GM19193 (cell line): Measurements from ENCODE around the gene ZC3H12A.
A peak's percentile ranks its signal among the peaks of the same experiment; 100 is the strongest.

Experiments
- POLR2A ChIP-seq: IDR thresholded peaks from 4 replicates; pipeline ENCODE4 v1.6.1; 2011; ENCODE audit not compliant: insufficient read depth, insufficient read length; ENCODE audit errors: extremely low read depth

ZC3H12A gene

GRCh38 chr1:37480125-37480466, 5.7 kb downstream of the ZC3H12A start:
- TF ChIP-seq POLR2A: no peak

- no peak for TF ChIP-seq POLR2A
These were observed 6.4 kb downstream of the ZC3H12A start for GRCh38 chr1:37480581-37481288.

- TF ChIP-seq POLR2A: peak; percentile 40
These were observed 7.1 kb downstream of the ZC3H12A start for GRCh38 chr1:37481289-37482003.

GRCh38 chr1:37482004-37482785, 7.8 kb downstream of the ZC3H12A start:
- TF ChIP-seq POLR2A: no peak

GRCh38 chr1:37482796-37483744, 8.7 kb downstream of the ZC3H12A start:
- no peak for TF ChIP-seq POLR2A

GRCh38 chr1:37483785-37484184, 9.4 kb downstream of the ZC3H12A start:
- no peak for TF ChIP-seq POLR2A

- no peak for TF ChIP-seq POLR2A
These were observed 10.1 kb downstream of the ZC3H12A start for GRCh38 chr1:37484325-37485051.

GRCh38 chr1:37485902-37486679, 11.7 kb downstream of the ZC3H12A start:
- TF ChIP-seq POLR2A: no peak

GRCh38 chr1:37486680-37487618, 12.6 kb downstream of the ZC3H12A start:
- TF ChIP-seq POLR2A: no peak

- no peak for TF ChIP-seq POLR2A
These were observed 13.2 kb downstream of the ZC3H12A start for GRCh38 chr1:37487619-37487984.

- no peak for TF ChIP-seq POLR2A
These were observed 19.1 kb downstream of the ZC3H12A start for GRCh38 chr1:37493336-37494098.
